BLaER1 (cell line): ENCODE measurements around the gene ENHO.

ENCODE experiments used
- H3K27ac ChIP-seq: shearing (Covaris generic); formaldehyde crosslinking; 2 replicates; pipeline ENCODE4 v1.8.1; 2022
- H3K27me3 ChIP-seq: shearing (Covaris generic); formaldehyde crosslinking; 2 replicates; pipeline ENCODE4 v1.8.1; 2022
- H3K36me3 ChIP-seq: shearing (Covaris generic); formaldehyde crosslinking; 2 replicates; pipeline ENCODE4 v1.8.1; 2022
- H3K4me1 ChIP-seq: shearing (Covaris generic); formaldehyde crosslinking; 2 replicates; pipeline ENCODE4 v1.8.1; 2022
- H3K4me2 ChIP-seq: shearing (Covaris generic); formaldehyde crosslinking; 2 replicates; pipeline ENCODE4 v1.8.1; 2022
- H3K4me3 ChIP-seq: shearing (Covaris generic); formaldehyde crosslinking; 2 replicates; pipeline ENCODE4 v1.8.1; 2022
- H3K9ac ChIP-seq: shearing (Covaris generic); formaldehyde crosslinking; 2 replicates; pipeline ENCODE4 v1.8.1; 2022
- H3K9me3 ChIP-seq: shearing (Covaris generic); formaldehyde crosslinking; 2 replicates; pipeline ENCODE4 v1.8.1; 2022
- H4K20me1 ChIP-seq: shearing (Covaris generic); formaldehyde crosslinking; 2 replicates; pipeline ENCODE4 v1.8.1; 2022
- Cebpa-rat ChIP-seq: shearing (Covaris generic); IDR thresholded peaks from 2 replicates; pipeline ENCODE4 v1.8.1; 2022

The ENHO gene

GRCh38 chr9:34501889-34502425 is 20.8 kb downstream of the ENHO start:
- no peaks in the 10 kb centered on the region for H4K20me1 ChIP-seq
- H3K4me3 ChIP-seq: no peak overlapping the region
- no peaks in the 10 kb centered on the region for H3K27me3 ChIP-seq
- no peaks in the 10 kb centered on the region for H3K4me1 ChIP-seq
- no peak overlapping the region for H3K4me2 ChIP-seq
- H3K36me3 ChIP-seq: no peaks in the 10 kb centered on the region
- H3K27ac ChIP-seq: no peak overlapping the region
- H3K9me3 ChIP-seq: no peaks in the 10 kb centered on the region
- no peak overlapping the region for H3K9ac ChIP-seq
- no peak for TF ChIP-seq Cebpa-rat

DNA sequence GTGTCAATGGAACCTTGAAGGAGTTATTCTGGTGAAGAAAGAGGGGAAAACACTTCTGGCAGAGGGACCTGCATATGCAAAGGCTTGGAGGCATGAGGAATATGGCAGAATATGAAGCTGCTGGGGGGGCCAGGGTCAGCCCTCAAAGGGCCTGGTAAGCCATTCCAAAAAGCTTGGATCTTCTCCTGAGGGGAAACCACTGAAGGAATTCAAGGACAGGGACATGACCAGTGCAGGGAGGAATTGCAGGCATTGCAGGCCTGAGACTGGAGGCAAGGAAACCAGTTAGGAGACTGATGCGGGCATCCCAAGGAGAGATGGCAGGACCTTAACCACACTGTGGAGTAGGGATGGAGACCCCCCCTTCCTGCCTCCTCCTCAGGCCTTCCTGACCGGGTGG is 21.4 kb downstream of the ENHO start:
- no peak for TF ChIP-seq Cebpa-rat
- H3K9me3 ChIP-seq: no peaks in the 10 kb centered on the region
- 0 out of 2 replicates have a peak, but pooled peaks cover under 1% of the 10 kb centered on the region for H4K20me1 ChIP-seq
- no peaks in the 10 kb centered on the region for H3K27me3 ChIP-seq
- H3K27ac ChIP-seq: no peak overlapping the region
- H3K4me2 ChIP-seq: no peak overlapping the region
- no peaks in the 10 kb centered on the region for H3K36me3 ChIP-seq
- no peak overlapping the region for H3K9ac ChIP-seq
- H3K4me3 ChIP-seq: no peak overlapping the region
- H3K4me1 ChIP-seq: no peaks in the 10 kb centered on the region

DNA sequence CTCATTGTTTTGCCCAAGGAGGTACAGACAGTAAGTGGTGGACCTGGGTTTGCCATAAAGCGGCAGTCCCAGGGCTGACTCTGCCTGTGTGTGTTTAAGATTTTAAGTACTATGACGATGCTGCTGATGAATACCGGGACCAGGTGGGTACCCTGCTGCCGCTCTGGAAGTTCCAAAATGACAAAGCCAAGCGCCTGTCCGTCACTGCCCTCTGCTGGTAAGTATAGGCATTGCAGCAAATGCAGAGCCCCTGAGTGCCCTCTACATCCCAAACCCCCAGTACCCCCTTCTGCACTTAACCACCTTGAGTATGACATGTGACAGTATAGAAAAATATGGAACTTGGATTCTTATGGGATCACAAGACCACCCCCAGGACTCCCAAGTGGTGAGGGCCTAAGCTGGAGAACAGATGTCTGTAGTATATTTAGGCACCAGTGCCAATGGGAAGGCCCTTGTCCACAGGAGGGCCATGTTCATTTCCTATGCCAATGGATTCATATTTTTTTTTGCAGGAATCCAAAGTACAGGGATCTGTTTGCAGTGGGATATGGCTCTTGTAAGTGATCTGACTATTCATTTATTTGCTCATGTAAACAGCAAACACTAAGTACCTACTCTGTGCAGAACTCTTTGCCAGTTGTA is 22.0 kb downstream of the ENHO start:
- no peak overlapping the region for H3K27ac ChIP-seq
- H4K20me1 ChIP-seq: 0 out of 2 replicates have a peak, but pooled peaks cover 7% of the 10 kb centered on the region
- H3K9ac ChIP-seq: no peak overlapping the region
- H3K9me3 ChIP-seq: no peaks in the 10 kb centered on the region
- TF ChIP-seq Cebpa-rat: no peak
- no peaks in the 10 kb centered on the region for H3K27me3 ChIP-seq
- H3K4me2 ChIP-seq: no peak overlapping the region
- no peaks in the 10 kb centered on the region for H3K36me3 ChIP-seq
- H3K4me3 ChIP-seq: no peak overlapping the region
- no peaks in the 10 kb centered on the region for H3K4me1 ChIP-seq

DNA sequence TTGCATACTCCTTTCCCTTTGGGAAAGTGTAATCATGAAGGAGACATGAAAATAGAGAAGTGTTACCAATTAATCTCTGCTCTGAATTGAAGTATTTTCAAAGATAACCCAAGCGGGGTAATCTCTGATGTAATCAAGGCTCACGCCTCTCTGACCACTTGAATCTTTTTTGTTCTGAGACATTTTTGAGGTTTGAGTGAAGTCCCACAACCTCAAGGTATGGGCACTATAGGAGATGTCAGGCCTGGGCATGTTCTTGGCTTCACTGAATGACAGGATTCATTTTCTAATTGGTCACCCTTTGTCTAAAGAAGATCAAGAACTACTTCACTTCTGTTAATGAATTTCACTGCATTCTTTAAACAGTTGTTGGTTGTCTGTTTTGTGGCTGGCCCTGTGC is 23.7 kb downstream of the ENHO start:
- Histone ChIP-seq H3K27me3 (no peaks in the 10 kb centered on the region), H3K9me3 (no peaks in the 10 kb centered on the region), H3K27ac (no peak overlapping the region), H3K9ac (no peak overlapping the region), H3K4me1 (no peaks in the 10 kb centered on the region), H4K20me1 (peaks cover 16% of the 10 kb centered on the region; the same call in 1 of the 2 replicates), H3K4me3 (no peak overlapping the region), H3K4me2 (no peak overlapping the region), H3K36me3 (no peaks in the 10 kb centered on the region)
- no peak for TF ChIP-seq Cebpa-rat

- TF ChIP-seq Cebpa-rat: no peak
- Histone ChIP-seq H3K27me3 (no peaks in the 10 kb centered on the region), H3K9me3 (no peaks in the 10 kb centered on the region), H3K9ac (no peak overlapping the region), H3K4me2 (no peak overlapping the region), H3K36me3 (no peaks in the 10 kb centered on the region), H4K20me1 (peaks cover 21% of the 10 kb centered on the region; the same call in 1 of the 2 replicates), H3K4me1 (no peaks in the 10 kb centered on the region), H3K27ac (no peak overlapping the region), H3K4me3 (no peak overlapping the region)
Measured at GRCh38 chr9:34498553-34498952, 24.2 kb downstream of the ENHO start.

DNA sequence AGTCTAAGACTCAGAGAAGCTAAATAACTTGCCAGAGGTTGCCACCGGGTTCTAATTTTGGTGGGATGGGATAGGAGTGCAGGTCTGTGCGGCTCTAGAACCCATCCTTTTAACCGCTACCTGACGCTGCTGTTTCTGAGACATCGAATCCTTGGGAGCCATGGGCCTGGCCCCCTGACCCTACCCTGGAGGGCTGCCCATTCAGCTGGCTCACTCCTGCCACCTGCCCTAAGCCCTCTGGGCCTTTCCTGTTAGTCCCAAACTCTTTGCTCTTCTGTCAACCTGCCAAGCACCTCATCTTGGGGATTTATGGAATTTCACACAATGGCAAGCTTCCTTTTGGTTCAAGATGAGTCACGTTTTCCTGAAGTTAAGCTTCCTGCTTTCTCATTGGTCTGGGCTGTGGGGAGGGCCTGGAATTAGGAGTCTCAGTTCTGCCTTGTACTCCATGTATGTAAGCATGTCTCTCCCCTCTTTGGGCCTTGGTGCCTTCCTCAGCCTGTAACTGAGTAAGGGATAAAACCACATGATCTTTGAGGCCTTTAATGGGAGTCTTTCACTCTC is 26.6 kb downstream of the ENHO start:
- no peak for TF ChIP-seq Cebpa-rat
- Histone ChIP-seq H3K4me3 (no peak overlapping the region), H3K36me3 (no peaks in the 10 kb centered on the region), H3K9ac (no peak overlapping the region), H3K27ac (no peak overlapping the region), H4K20me1 (peaks cover 21% of the 10 kb centered on the region; the same call in 1 of the 2 replicates), H3K9me3 (no peaks in the 10 kb centered on the region), H3K27me3 (no peaks in the 10 kb centered on the region), H3K4me1 (no peaks in the 10 kb centered on the region), H3K4me2 (no peak overlapping the region)

DNA sequence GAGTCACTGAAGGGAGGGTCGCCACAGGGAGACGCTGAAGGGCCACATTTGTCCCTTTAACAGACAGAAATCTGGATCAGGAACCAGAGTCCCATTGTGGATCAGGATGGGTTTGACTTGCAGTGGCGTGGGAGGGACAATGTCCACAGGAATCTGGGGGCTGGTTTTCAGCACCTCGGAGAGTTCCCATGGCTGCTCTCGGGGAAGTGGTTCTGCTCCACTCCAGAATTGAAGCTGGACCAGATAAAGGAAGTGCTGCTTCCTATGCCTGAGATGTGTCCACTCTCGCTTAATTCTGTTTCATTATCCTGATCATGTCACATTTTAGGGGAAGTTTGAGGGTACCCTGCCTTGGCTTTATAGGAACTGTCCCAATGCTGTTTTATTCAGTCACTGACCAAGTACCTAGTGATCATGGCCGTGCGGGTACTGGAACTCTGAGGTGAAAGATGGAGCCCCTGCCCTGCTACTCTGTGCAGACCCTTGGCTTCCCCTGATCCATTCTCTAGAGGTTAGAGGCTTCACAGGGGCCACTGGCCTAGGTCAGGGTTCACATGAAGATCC is 28.7 kb downstream of the ENHO start:
- H3K4me3 ChIP-seq: no peak overlapping the region
- H3K27ac ChIP-seq: no peak overlapping the region
- no peaks in the 10 kb centered on the region for H3K36me3 ChIP-seq
- no peak overlapping the region for H3K9ac ChIP-seq
- H3K4me2 ChIP-seq: no peak overlapping the region
- peaks cover 21% of the 10 kb centered on the region; the same call in 1 of the 2 replicates for H4K20me1 ChIP-seq
- no peak for TF ChIP-seq Cebpa-rat
- no peaks in the 10 kb centered on the region for H3K27me3 ChIP-seq
- H3K4me1 ChIP-seq: no peaks in the 10 kb centered on the region
- H3K9me3 ChIP-seq: no peaks in the 10 kb centered on the region

DNA sequence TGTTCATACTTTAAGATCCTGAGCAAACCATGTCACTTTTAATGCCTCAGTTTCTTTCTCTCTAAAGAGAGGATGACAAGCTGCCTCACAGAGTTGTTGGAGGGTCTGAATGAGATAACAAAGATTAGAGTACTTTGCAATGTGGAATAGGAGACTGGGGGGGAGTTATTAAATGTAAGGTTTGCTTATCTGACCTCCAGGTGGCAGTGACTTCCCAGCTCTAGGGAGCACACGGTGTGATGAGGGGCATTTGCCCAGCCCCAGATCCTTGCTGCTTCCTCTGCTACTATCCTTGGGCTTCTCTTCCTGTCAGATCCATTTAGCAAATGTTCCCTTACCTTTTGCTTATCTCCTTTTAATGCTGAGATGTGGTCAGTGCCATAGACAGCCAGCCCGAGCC is 30.7 kb downstream of the ENHO start:
- no peak overlapping the region for H3K4me3 ChIP-seq
- no peaks in the 10 kb centered on the region for H3K9me3 ChIP-seq
- no peak for TF ChIP-seq Cebpa-rat
- H4K20me1 ChIP-seq: peaks cover 21% of the 10 kb centered on the region; the same call in 1 of the 2 replicates
- no peak overlapping the region for H3K27ac ChIP-seq
- no peaks in the 10 kb centered on the region for H3K27me3 ChIP-seq
- H3K4me2 ChIP-seq: no peak overlapping the region
- no peaks in the 10 kb centered on the region for H3K4me1 ChIP-seq
- no peaks in the 10 kb centered on the region for H3K36me3 ChIP-seq
- no peak overlapping the region for H3K9ac ChIP-seq

DNA sequence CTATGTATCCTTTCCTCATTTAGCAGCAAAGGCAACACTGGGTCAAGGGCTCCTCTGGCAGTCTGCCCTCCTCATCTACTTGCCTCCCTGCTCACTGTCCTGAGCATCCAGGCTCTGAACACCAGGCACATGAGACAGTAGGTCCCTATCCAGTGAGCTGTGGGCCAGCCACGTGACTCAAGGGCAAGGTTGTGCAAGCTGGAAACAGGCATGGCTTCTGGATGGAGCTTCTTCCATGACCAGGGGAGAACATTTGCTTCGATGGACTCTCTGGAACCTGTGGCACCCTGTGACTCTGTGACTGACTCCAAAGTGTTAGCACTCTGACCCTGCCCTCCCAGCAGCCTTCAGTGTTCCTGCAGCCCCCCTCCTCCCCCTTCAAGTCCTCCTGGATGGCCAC is 31.2 kb downstream of the ENHO start:
- no peak overlapping the region for H3K9ac ChIP-seq
- TF ChIP-seq Cebpa-rat: no peak

DNA sequence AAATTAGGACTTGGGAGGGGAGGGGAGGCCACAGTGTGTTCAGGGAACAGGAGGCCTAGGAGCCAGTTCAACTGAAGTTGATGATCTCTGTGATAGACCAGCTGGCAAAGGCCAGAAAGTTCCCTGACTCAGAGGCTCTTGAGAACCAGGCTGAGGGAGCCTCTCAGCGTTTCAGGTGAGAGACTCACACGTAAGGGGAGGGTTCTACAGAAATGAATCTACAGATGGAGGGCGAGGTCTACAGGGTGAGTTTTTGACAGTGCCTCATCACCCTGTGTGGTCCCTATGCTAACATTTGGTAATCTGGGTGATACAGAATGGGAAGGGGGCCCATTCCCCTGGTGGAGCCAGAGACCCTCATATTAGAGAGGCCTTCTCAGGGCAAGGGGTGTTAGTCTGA is 32.0 kb downstream of the ENHO start:
- no peaks in the 10 kb centered on the region for H3K9me3 ChIP-seq
- H3K27me3 ChIP-seq: no peaks in the 10 kb centered on the region
- H3K36me3 ChIP-seq: no peaks in the 10 kb centered on the region
- TF ChIP-seq Cebpa-rat: no peak
- H3K4me3 ChIP-seq: no peak overlapping the region
- H3K9ac ChIP-seq: no peak overlapping the region
- peaks cover 15% of the 10 kb centered on the region; the same call in 1 of the 2 replicates for H4K20me1 ChIP-seq
- no peaks in the 10 kb centered on the region for H3K4me1 ChIP-seq
- no peak overlapping the region for H3K4me2 ChIP-seq
- no peak overlapping the region for H3K27ac ChIP-seq

More for the DNA sequence above, 31.2 kb downstream of the ENHO start:
- Histone ChIP-seq H3K4me3 (no peak overlapping the region), H3K36me3 (no peaks in the 10 kb centered on the region), H3K27me3 (no peaks in the 10 kb centered on the region), H3K27ac (no peak overlapping the region), H3K9me3 (no peaks in the 10 kb centered on the region), H3K4me1 (no peaks in the 10 kb centered on the region), H3K4me2 (no peak overlapping the region), H4K20me1 (peaks cover 21% of the 10 kb centered on the region; the same call in 1 of the 2 replicates)
